Caco-2 (cell line): ENCODE results near the gene SDK2. TPM values are rescaled to one million over a fixed set of nuclear protein-coding genes. Genes with fewer than 3 reads are reported as not detected.

Source experiments
- BruUV-seq: library from RNA; stranded (reverse); fragments of 400-500 nt; replicated peaks from 2 replicates; lab custom pipeline; 2021; lab: Mats Ljungman, UMichigan
- CTCF ChIA-PET: fragments of 300-600 bp; sonication (Branson Sonifier 250); formaldehyde crosslinking; loops from one replicate; lab custom pipeline; 2022; ENCODE audit warnings: antibody characterized with exemption; lab: Charles Lee
- POLR2A ChIA-PET: fragments of 300-600 bp; sonication (Branson Sonifier 250); formaldehyde crosslinking; loops from one replicate; lab custom pipeline; 2022; ENCODE audit warnings: antibody characterized with exemption; lab: Charles Lee
- DNase-seq, 2 experiments: peaks; one replicate each; pipeline versions ENCODE4 v3.0.0 to v3.0.0-alpha.2; 2020 to 2022
- H3K27me3 ChIP-seq: replicated peaks from 2 replicates; pipeline ENCODE4 v1.6.0; 2011; ENCODE audit warnings: low read length; ENCODE audit not compliant: control insufficient read depth, insufficient read depth
- H3K36me3 ChIP-seq: 2 replicates; pipeline ENCODE4 v1.5.1; 2011; ENCODE audit warnings: low read length; ENCODE audit not compliant: control insufficient read depth, insufficient read depth
- H3K4me1 ChIP-seq: fragments of 250-450 bp; sonication (Bioruptor Pico); 2 replicates; pipeline ENCODE4 v1.5.1; 2020; ENCODE audit warnings: mild to moderate bottlenecking
- H3K4me3 ChIP-seq: 2 replicates; pipeline ENCODE4 v1.5.1; 2011; ENCODE audit warnings: low read depth, mild to moderate bottlenecking, control low read depth, low read length
- H3K9me3 ChIP-seq: fragments of 250-450 bp; sonication (Bioruptor Pico); 2 replicates; pipeline ENCODE4 v1.5.1; 2020; ENCODE audit warnings: mild to moderate bottlenecking, moderate library complexity
- H3K27ac Mint-ChIP-seq: one replicate; pipeline ENCODE4 v1.8.0; 2022; ENCODE audit warnings: mixed read lengths; ENCODE audit not compliant: unreplicated experiment
- H3K27me3 Mint-ChIP-seq: one replicate; pipeline ENCODE4 v1.8.0; 2022; ENCODE audit warnings: mixed read lengths; ENCODE audit not compliant: insufficient read depth, unreplicated experiment
- H3K36me3 Mint-ChIP-seq: one replicate; pipeline ENCODE4 v1.8.0; 2022; ENCODE audit warnings: mild to moderate bottlenecking, mixed read lengths; ENCODE audit not compliant: insufficient read depth, unreplicated experiment
- H3K4me1 Mint-ChIP-seq: one replicate; pipeline ENCODE4 v1.8.0; 2022; ENCODE audit warnings: low read depth, mixed read lengths; ENCODE audit not compliant: unreplicated experiment
- H3K4me3 Mint-ChIP-seq: one replicate; pipeline ENCODE4 v1.8.0; 2022; ENCODE audit warnings: mild to moderate bottlenecking, moderate library complexity, mixed read lengths; ENCODE audit not compliant: unreplicated experiment
- H3K9me3 Mint-ChIP-seq: one replicate; pipeline ENCODE4 v1.8.0; 2022; ENCODE audit warnings: mixed read lengths; ENCODE audit not compliant: unreplicated experiment
- CTCF ChIP-seq, 2 experiments: fragments of 200-600 bp in 1 of 2; IDR thresholded peaks; 1 replicate in 1 of 2; 2 replicates in 1 of 2; pipeline versions ENCODE4 v1.5.1 to v1.8.0; 2011 to 2022; ENCODE audit warnings: antibody characterized with exemption in 1 of 2, control low read depth in 1 of 2, inconsistent platforms in 1 of 2, low read depth in 1 of 2, low read length in 1 of 2, mild to moderate bottlenecking in 1 of 2, moderate library complexity in 1 of 2; ENCODE audit not compliant: insufficient read depth in 1 of 2, severe bottlenecking in 1 of 2, unreplicated experiment in 1 of 2
- intact Hi-C: fragments of 100-400 bp; cut with micrococcal nuclease; formaldehyde crosslinking; loops from one replicate; pipeline ENCODE4 v1.10.0; 2022; ENCODE audit not compliant: unreplicated experiment
- total RNA-seq: library from RNA; stranded (reverse); gene quantifications from 2 replicates; pipeline ENCODE4 v1.2.3, GENCODE V29; 2022

The SDK2 gene
- total RNA-seq, 1 experiment from 2014 or later: 0.09 TPM

GRCh38 chr17:73624496-73624988 lies 19.7 kb downstream of the SDK2 start:
- H3K27me3 ChIP-seq: no peaks in the 10 kb centered on the region
- ChIA-PET POLR2A (no interaction called here), CTCF (no interaction called here)
- peaks cover under 1% of the 10 kb centered on the region for H3K27me3 Mint-ChIP-seq
- H3K36me3 ChIP-seq: no peaks in the 10 kb centered on the region
- peaks cover 3% of the 10 kb centered on the region for H3K9me3 Mint-ChIP-seq
- H3K4me1 ChIP-seq: peaks cover 8% of the 10 kb centered on the region; the same call in 1 of the 2 replicates
- no peak overlapping the region for H3K27ac Mint-ChIP-seq
- no peaks in the 10 kb centered on the region for H3K4me1 Mint-ChIP-seq
- H3K4me3 Mint-ChIP-seq: no peak overlapping the region
- TF ChIP-seq CTCF (IDR thresholded peaks at IDR 0.05; ENCODE audit: insufficient read depth in 1 of 2, low read depth in 1 of 2, low read length in 1 of 2, severe bottlenecking in 1 of 2, unreplicated experiment in 1 of 2): no peak
- no peaks in the 10 kb centered on the region for H3K36me3 Mint-ChIP-seq
- no peaks in the 10 kb centered on the region for H3K9me3 ChIP-seq
- no TSS peak for BruUV-seq
- intact Hi-C loops: no loop called here
- no peak for DNase-seq
- no peak overlapping the region for H3K4me3 ChIP-seq

- DNase-seq: no peak
- BruUV-seq: no TSS peak
- peaks cover 3% of the 10 kb centered on the region for H3K27me3 Mint-ChIP-seq
- H3K4me3 ChIP-seq: no peak overlapping the region
- peaks cover 8% of the 10 kb centered on the region for H3K9me3 Mint-ChIP-seq
- no peaks in the 10 kb centered on the region for H3K4me1 Mint-ChIP-seq
- no peaks in the 10 kb centered on the region for H3K27me3 ChIP-seq
- 0 out of 2 replicates have a peak, but pooled peaks cover 1% of the 10 kb centered on the region for H3K4me1 ChIP-seq
- ChIA-PET POLR2A (no interaction called here), CTCF (no interaction called here)
- no peak overlapping the region for H3K27ac Mint-ChIP-seq
- no peaks in the 10 kb centered on the region for H3K9me3 ChIP-seq
- no peaks in the 10 kb centered on the region for H3K36me3 Mint-ChIP-seq
- intact Hi-C loops: no loop called here
- no peaks in the 10 kb centered on the region for H3K36me3 ChIP-seq
- no peak for TF ChIP-seq CTCF (IDR thresholded peaks at IDR 0.05; ENCODE audit: insufficient read depth in 1 of 2, low read depth in 1 of 2, low read length in 1 of 2, severe bottlenecking in 1 of 2, unreplicated experiment in 1 of 2)
- no peak overlapping the region for H3K4me3 Mint-ChIP-seq
Measured at GRCh38 chr17:73623818-73624217, 20.4 kb downstream of the SDK2 start.

GRCh38 chr17:73623247-73623646 lies 21.0 kb downstream of the SDK2 start:
- H3K36me3 Mint-ChIP-seq: no peaks in the 10 kb centered on the region
- H3K4me1 Mint-ChIP-seq: no peaks in the 10 kb centered on the region
- H3K27me3 Mint-ChIP-seq: peaks cover 3% of the 10 kb centered on the region
- no peak overlapping the region for H3K4me3 ChIP-seq
- no peak overlapping the region for H3K27ac Mint-ChIP-seq
- CTCF ChIA-PET: no interaction called here
- peaks cover 8% of the 10 kb centered on the region for H3K9me3 Mint-ChIP-seq
- POLR2A ChIA-PET: no interaction called here
- no peaks in the 10 kb centered on the region for H3K27me3 ChIP-seq
- BruUV-seq: no TSS peak
- H3K9me3 ChIP-seq: no peaks in the 10 kb centered on the region
- intact Hi-C loops: no loop called here
- H3K4me1 ChIP-seq: no peaks in the 10 kb centered on the region
- H3K36me3 ChIP-seq: no peaks in the 10 kb centered on the region
- no peak overlapping the region for H3K4me3 Mint-ChIP-seq
- no peak for TF ChIP-seq CTCF (IDR thresholded peaks at IDR 0.05; ENCODE audit: insufficient read depth in 1 of 2, low read depth in 1 of 2, low read length in 1 of 2, severe bottlenecking in 1 of 2, unreplicated experiment in 1 of 2)
- DNase-seq: no peak
